ENCODE data around the gene EPHB3. TPM values are rescaled to one million over a fixed set of nuclear protein-coding genes. Genes with fewer than 3 reads are reported as not detected.

EPHB3 gene
- polyA plus RNA-seq, 3 donors = 0.71 to 1.2 (median 0.80) TPM

DNA sequence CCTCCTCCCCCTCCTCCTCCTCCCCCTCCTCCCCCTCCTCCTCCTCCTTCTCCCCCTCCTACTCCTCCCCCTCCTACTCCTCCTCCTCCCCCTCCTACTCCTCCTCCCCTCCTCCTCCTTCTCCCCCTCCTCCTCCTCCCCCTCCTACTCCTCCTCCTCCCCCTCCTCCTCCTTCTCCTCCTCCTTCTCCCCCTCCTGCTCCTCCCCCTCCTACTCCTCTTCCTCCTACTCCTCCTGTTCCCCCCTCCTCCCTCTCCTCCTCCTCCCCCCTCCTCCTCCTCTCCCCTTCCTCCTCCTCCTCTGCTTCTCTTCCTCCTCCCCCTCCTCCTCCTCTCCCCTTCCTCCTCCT is 17.1 kb upstream of the EPHB3 start:
- no peaks in the 10 kb centered on the region for H3K9me3 Mint-ChIP-seq
- TF ChIP-seq, protein P1, sequence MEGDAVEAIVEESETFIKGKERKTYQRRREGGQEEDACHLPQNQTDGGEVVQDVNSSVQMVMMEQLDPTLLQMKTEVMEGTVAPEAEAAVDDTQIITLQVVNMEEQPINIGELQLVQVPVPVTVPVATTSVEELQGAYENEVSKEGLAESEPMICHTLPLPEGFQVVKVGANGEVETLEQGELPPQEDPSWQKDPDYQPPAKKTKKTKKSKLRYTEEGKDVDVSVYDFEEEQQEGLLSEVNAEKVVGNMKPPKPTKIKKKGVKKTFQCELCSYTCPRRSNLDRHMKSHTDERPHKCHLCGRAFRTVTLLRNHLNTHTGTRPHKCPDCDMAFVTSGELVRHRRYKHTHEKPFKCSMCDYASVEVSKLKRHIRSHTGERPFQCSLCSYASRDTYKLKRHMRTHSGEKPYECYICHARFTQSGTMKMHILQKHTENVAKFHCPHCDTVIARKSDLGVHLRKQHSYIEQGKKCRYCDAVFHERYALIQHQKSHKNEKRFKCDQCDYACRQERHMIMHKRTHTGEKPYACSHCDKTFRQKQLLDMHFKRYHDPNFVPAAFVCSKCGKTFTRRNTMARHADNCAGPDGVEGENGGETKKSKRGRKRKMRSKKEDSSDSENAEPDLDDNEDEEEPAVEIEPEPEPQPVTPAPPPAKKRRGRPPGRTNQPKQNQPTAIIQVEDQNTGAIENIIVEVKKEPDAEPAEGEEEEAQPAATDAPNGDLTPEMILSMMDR (IDR thresholded peaks at IDR 0.05) = no peak
- H3K4me2 ChIP-seq (replicated peaks; ENCODE audit: extremely low read depth, low read length, poor library complexity, severe bottlenecking) = no peak overlapping the region
- peaks cover 0 to 4% of the 10 kb centered on the region in 2 donors for H3K27me3 ChIP-seq (ENCODE audit: control insufficient read depth in 2 of 2, insufficient read depth in 2 of 2, low read length in 2 of 2)
- no peaks in the 10 kb centered on the region for H3K79me2 ChIP-seq (ENCODE audit: insufficient read depth, low read length)
- H3K27me3 Mint-ChIP-seq (ENCODE audit: low read depth in 3 of 3) = peaks cover 5 to 35% (median 26%) of the 10 kb centered on the region in 3 donors
- DNase-seq = no peak
- H2AFZ ChIP-seq (ENCODE audit: insufficient read depth, low read depth, low read length, poor library complexity, severe bottlenecking) = no peak overlapping the region
- H3K4me3 Mint-ChIP-seq = no peak overlapping the region
- H3K9me3 ChIP-seq (replicated peaks in 1 of 2; ENCODE audit: control insufficient read depth in 1 of 2, insufficient read depth in 1 of 2, low read length in 2 of 2) = no peaks in the 10 kb centered on the region
- H3K4me3 ChIP-seq (replicated peaks in 1 of 3; ENCODE audit: low read depth in 2 of 3, low read length in 3 of 3) = no peak overlapping the region
- H3K4me1 ChIP-seq (ENCODE audit: control insufficient read depth in 1 of 2, insufficient read depth in 2 of 2, low read length in 2 of 2) = peaks cover 32 to 45% of the 10 kb centered on the region in 2 donors
- H3K36me3 Mint-ChIP-seq = no peaks in the 10 kb centered on the region
- H3K27ac ChIP-seq (ENCODE audit: low read depth in 1 of 2, low read length in 2 of 2) = no peak overlapping the region
- no peaks in the 10 kb centered on the region for H3K36me3 ChIP-seq (replicated peaks in 1 of 2; ENCODE audit: control insufficient read depth in 1 of 2, insufficient read depth in 2 of 2, low read length in 2 of 2)
- H3K9ac ChIP-seq (ENCODE audit: insufficient read depth, low read length, poor library complexity, severe bottlenecking) = no peak overlapping the region
- intact Hi-C loops (cut with micrococcal nuclease) = loop anchor here (2.0 kb wide), 3 partner anchors 128 to 178 kb away; no protein-coding TSS in a partner anchor
- no peaks in the 10 kb centered on the region for H4K20me1 ChIP-seq (ENCODE audit: insufficient read depth, low read length)
- no peak overlapping the region for H3K27ac Mint-ChIP-seq
- H3K4me1 Mint-ChIP-seq = peaks cover 37% of the 10 kb centered on the region

DNA sequence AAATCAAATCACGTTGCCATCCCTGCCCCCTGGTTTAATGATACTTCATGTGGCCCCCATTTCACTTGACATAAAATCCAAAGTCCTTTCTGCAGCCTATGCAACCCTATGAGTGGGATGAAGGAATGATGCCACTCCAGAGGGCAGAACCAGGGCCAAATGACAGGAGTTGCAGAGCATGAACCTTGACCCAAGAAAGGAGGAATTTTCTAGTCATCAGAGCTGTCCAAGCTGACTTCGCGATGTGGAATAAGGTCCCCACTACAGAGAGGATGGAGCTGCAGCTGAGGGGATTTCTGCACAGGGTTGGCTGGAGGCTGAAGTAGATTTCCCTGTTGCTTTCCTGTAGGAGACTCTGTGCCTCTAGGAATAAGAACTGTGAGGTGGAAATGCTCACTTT is 15.8 kb upstream of the EPHB3 start:
- no peak overlapping the region for H3K4me2 ChIP-seq (replicated peaks; ENCODE audit: extremely low read depth, low read length, poor library complexity, severe bottlenecking)
- peaks cover 0 to 4% of the 10 kb centered on the region in 2 donors for H3K27me3 ChIP-seq (ENCODE audit: control insufficient read depth in 2 of 2, insufficient read depth in 2 of 2, low read length in 2 of 2)
- H3K36me3 ChIP-seq (replicated peaks in 1 of 2; ENCODE audit: control insufficient read depth in 1 of 2, insufficient read depth in 2 of 2, low read length in 2 of 2) = no peaks in the 10 kb centered on the region
- H3K9ac ChIP-seq (ENCODE audit: insufficient read depth, low read length, poor library complexity, severe bottlenecking) = no peak overlapping the region
- Mint-ChIP-seq H3K27ac (peak overlapping the region in 5 of 7 donors; percentile 32 to 85 (median 55)), H3K9me3 (no peaks in the 10 kb centered on the region), H3K4me3 (peak overlapping the region in 1 of 2 donors; percentile 60), H3K36me3 (no peaks in the 10 kb centered on the region), H3K4me1 (peaks cover 37% of the 10 kb centered on the region), H3K27me3 (ENCODE audit: low read depth in 3 of 3) (peaks cover 5 to 26% (median 17%) of the 10 kb centered on the region in 3 donors)
- TF ChIP-seq, protein P1 (IDR thresholded peaks at IDR 0.05) = no peak
- no peaks in the 10 kb centered on the region for H3K9me3 ChIP-seq (replicated peaks in 1 of 2; ENCODE audit: control insufficient read depth in 1 of 2, insufficient read depth in 1 of 2, low read length in 2 of 2)
- H4K20me1 ChIP-seq (ENCODE audit: insufficient read depth, low read length) = no peaks in the 10 kb centered on the region
- no peaks in the 10 kb centered on the region for H3K79me2 ChIP-seq (ENCODE audit: insufficient read depth, low read length)
- peaks cover 32 to 45% of the 10 kb centered on the region in 2 donors for H3K4me1 ChIP-seq (ENCODE audit: control insufficient read depth in 1 of 2, insufficient read depth in 2 of 2, low read length in 2 of 2)
- no peak overlapping the region for H2AFZ ChIP-seq (ENCODE audit: insufficient read depth, low read depth, low read length, poor library complexity, severe bottlenecking)
- H3K4me3 ChIP-seq (replicated peaks in 1 of 3; ENCODE audit: low read depth in 2 of 3, low read length in 3 of 3) = no peak overlapping the region
- H3K27ac ChIP-seq (ENCODE audit: low read depth in 1 of 2, low read length in 2 of 2) = peak overlapping the region in 1 of 2 donors; percentile 15
- intact Hi-C loops (cut with micrococcal nuclease) = loop anchor here (2.0 kb wide), 4 partner anchors 127 to 179 kb away; no protein-coding TSS in a partner anchor
- 100% methylated on average over 2 of the region's 3 CpGs for WGBS (ENCODE audit: insufficient coverage)
- no peak for DNase-seq
